ENCODE data around the gene H2AZ1.

- no peak for TF ChIP-seq EZH2 (IDR thresholded peaks at IDR 0.05; ENCODE audit: low read length, missing control alignments)
- no peak for TF ChIP-seq CTCF (conservative IDR thresholded peaks at IDR 0.05 in 1 of 2, IDR thresholded peaks at IDR 0.05 in 1 of 2; ENCODE audit: low read depth in 1 of 2, low read length in 2 of 2)
Measured at GRCh38 chr4:99927566-99927965, 22.5 kb downstream of the H2AZ1 start.

Data from fibroblast of lung (primary cell).